Skeletal muscle cell (primary cell): Measurements from ENCODE around the gene ATG16L2.
"Not testable (repeated sequence)": the region's sequence is repeated elsewhere in the genome, so short reads cannot be mapped to it uniquely, and the experiment has no call there.

Experiments
- DNase-seq: peaks from one replicate; pipeline ENCODE4 v3.0.0-alpha.2; 2010; ENCODE audit warnings: low read depth
- H3K4me3 ChIP-seq: 2 replicates; pipeline ENCODE4 v1.5.1; 2011; ENCODE audit warnings: low read depth, mild to moderate bottlenecking, control low read depth, low read length, moderate library complexity

ATG16L2 gene

GRCh38 chr11:72778535-72779494 is 35.4 kb upstream of the ATG16L2 start:
- H3K4me3 ChIP-seq: no peak overlapping the region
- no peak for DNase-seq

- no peak overlapping the region for H3K4me3 ChIP-seq
- no peak for DNase-seq
These were observed 34.6 kb upstream of the ATG16L2 start for GRCh38 chr11:72779495-72780128.

GRCh38 chr11:72780296-72781062 is 33.7 kb upstream of the ATG16L2 start:
- peak overlapping the region; percentile 50 for H3K4me3 ChIP-seq
- DNase-seq: no peak

GRCh38 chr11:72781063-72781312 is 33.2 kb upstream of the ATG16L2 start:
- DNase-seq: no peak
- H3K4me3 ChIP-seq: peak overlapping the region; percentile 50

GRCh38 chr11:72781313-72782080 is 32.7 kb upstream of the ATG16L2 start:
- DNase-seq: no peak
- H3K4me3 ChIP-seq: peak overlapping the region; percentile 50

- peak overlapping the region; percentile 50 for H3K4me3 ChIP-seq
- no peak for DNase-seq
These were observed 31.9 kb upstream of the ATG16L2 start for GRCh38 chr11:72782081-72782920.

GRCh38 chr11:72783144-72783905 is 30.9 kb upstream of the ATG16L2 start:
- H3K4me3 ChIP-seq: no peak overlapping the region
- no peak for DNase-seq

GRCh38 chr11:72784662-72785061 is 29.5 kb upstream of the ATG16L2 start:
- H3K4me3 ChIP-seq: no peak overlapping the region
- DNase-seq: no peak

GRCh38 chr11:72786305-72787215 is 27.7 kb upstream of the ATG16L2 start:
- DNase-seq: no peak

GRCh38 chr11:72787216-72788104 is 26.8 kb upstream of the ATG16L2 start:
- no peak overlapping the region for H3K4me3 ChIP-seq
- no peak for DNase-seq

More at GRCh38 chr11:72786305-72787215, 27.7 kb upstream of the ATG16L2 start:
- H3K4me3 ChIP-seq: no peak overlapping the region

GRCh38 chr11:72788241-72788640 is 26.0 kb upstream of the ATG16L2 start:
- no peak overlapping the region for H3K4me3 ChIP-seq
- no peak for DNase-seq

GRCh38 chr11:72789493-72790131 is 24.6 kb upstream of the ATG16L2 start:
- H3K4me3 ChIP-seq: no peak overlapping the region

GRCh38 chr11:72791228-72791627 is 23.0 kb upstream of the ATG16L2 start:
- DNase-seq, H3K4me3 ChIP-seq: not testable (repeated sequence)

More at GRCh38 chr11:72789493-72790131, 24.6 kb upstream of the ATG16L2 start:
- peak; percentile 71 for DNase-seq

GRCh38 chr11:72792437-72793021 is 21.7 kb upstream of the ATG16L2 start:
- H3K4me3 ChIP-seq: no peak overlapping the region
- no peak for DNase-seq

- no peak for DNase-seq
- H3K4me3 ChIP-seq: peak overlapping the region; percentile 65
These were observed 21.2 kb upstream of the ATG16L2 start for GRCh38 chr11:72793076-72793424.
